IMR-90 (cell line): Measurements from ENCODE around the gene MAFB. TPM values are rescaled to one million over a fixed set of nuclear protein-coding genes. Genes with fewer than 3 reads are reported as not detected.

Source experiments
- ATAC-seq: fragments of 200-7000 bp; cut with Tn5 transposase; 2 replicates; pipeline ENCODE4 v1.9.1; 2020; ENCODE audit warnings: low read depth, mild to moderate bottlenecking, moderate library complexity
- BruUV-seq: library from RNA; stranded (reverse); fragments of 400-500 nt; replicated peaks from 2 replicates; lab custom pipeline; 2021; lab: Mats Ljungman, UMichigan
- CTCF ChIA-PET: fragments of 300-600 bp; formaldehyde crosslinking; extraction: SDS; loops from one replicate; lab custom pipeline; 2021; ENCODE audit warnings: antibody characterized with exemption; lab: Yijun Ruan, JAX
- POLR2A ChIA-PET: fragments of 300-600 bp; sonication (Branson Sonifier 250); formaldehyde crosslinking; loops from one replicate; lab custom pipeline; 2022; ENCODE audit warnings: antibody characterized with exemption; ENCODE audit not compliant: unreplicated experiment; lab: Charles Lee
- DNase-seq: peaks from one replicate; pipeline ENCODE4 v3.0.0; 2013
- H2AFZ ChIP-seq: replicated peaks from 2 replicates; pipeline ENCODE3; 2013; ENCODE audit warnings: low read length, mild to moderate bottlenecking; ENCODE audit not compliant: poor library complexity
- H2AK5ac ChIP-seq: 2 replicates; pipeline ENCODE4 v1.6.1; 2013; ENCODE audit warnings: low read depth, low read length, inconsistent platforms
- H2AK9ac ChIP-seq: replicated peaks from 2 replicates; pipeline ENCODE3; 2013; ENCODE audit warnings: mild to moderate bottlenecking, low read depth, low read length, moderate library complexity; ENCODE audit not compliant: poor library complexity
- H2BK120ac ChIP-seq: 2 replicates; pipeline ENCODE4 v1.6.1; 2013; ENCODE audit warnings: low read depth, low read length, inconsistent platforms
- H2BK15ac ChIP-seq: 3 replicates; pipeline ENCODE4 v1.6.1; 2013; ENCODE audit warnings: low read depth, low read length, inconsistent platforms
- H2BK20ac ChIP-seq: 2 replicates; pipeline ENCODE4 v1.6.1; 2013; ENCODE audit warnings: low read depth, mild to moderate bottlenecking, inconsistent platforms, low read length, moderate library complexity
- H2BK5ac ChIP-seq: 2 replicates; pipeline ENCODE4 v1.6.1; 2013; ENCODE audit warnings: mild to moderate bottlenecking, low read depth, low read length, inconsistent platforms; ENCODE audit not compliant: poor library complexity, severe bottlenecking
- H3K14ac ChIP-seq: replicated peaks from 2 replicates; pipeline ENCODE4 v1.6.1; 2013; ENCODE audit warnings: low read depth, low read length, inconsistent platforms
- H3K18ac ChIP-seq: 2 replicates; pipeline ENCODE4 v1.6.1; 2013; ENCODE audit warnings: low read depth, low read length, control low read depth
- H3K23ac ChIP-seq: 2 replicates; pipeline ENCODE4 v1.6.1; 2013; ENCODE audit warnings: low read depth, low read length, inconsistent platforms
- H3K27ac ChIP-seq: 2 replicates; pipeline ENCODE4 v1.5.1; 2013; ENCODE audit warnings: mild to moderate bottlenecking, control low read depth, low read length; ENCODE audit not compliant: insufficient read depth
- H3K27me3 ChIP-seq: 2 replicates; pipeline ENCODE4 v1.6.1; 2013; ENCODE audit warnings: low read length; ENCODE audit not compliant: control insufficient read depth, insufficient read depth
- H3K36me3 ChIP-seq: 2 replicates; pipeline ENCODE4 v1.6.1; 2013; ENCODE audit warnings: low read length, mixed read lengths; ENCODE audit not compliant: control insufficient read depth, insufficient read depth
- H3K4ac ChIP-seq: 2 replicates; pipeline ENCODE4 v1.6.1; 2013; ENCODE audit warnings: low read depth, low read length, inconsistent platforms
- H3K4me1 ChIP-seq: 2 replicates; pipeline ENCODE4 v1.6.1; 2013; ENCODE audit warnings: low read length, mixed read lengths; ENCODE audit not compliant: control insufficient read depth, insufficient read depth
- H3K4me2 ChIP-seq: 2 replicates; pipeline ENCODE4 v1.6.1; 2013; ENCODE audit warnings: low read depth, mild to moderate bottlenecking, control low read depth, low read length, moderate library complexity
- H3K4me3 ChIP-seq: 2 replicates; pipeline ENCODE4 v1.5.1; 2013; ENCODE audit warnings: low read depth, mild to moderate bottlenecking, control low read depth, low read length, moderate library complexity; ENCODE audit not compliant: insufficient read depth
- H3K56ac ChIP-seq: 2 replicates; pipeline ENCODE4 v1.6.1; 2013; ENCODE audit warnings: low read length, inconsistent platforms; ENCODE audit not compliant: insufficient read depth; ENCODE audit errors: extremely low read depth
- H3K79me1 ChIP-seq, 2 experiments: 2 replicates each; pipeline ENCODE4 v1.6.1; 2013; ENCODE audit warnings: low read length in 2 of 2, inconsistent platforms in 1 of 2, low read depth in 1 of 2
- H3K9ac ChIP-seq: 2 replicates; pipeline ENCODE4 v1.6.1; 2013; ENCODE audit warnings: low read depth, low read length, control low read depth
- H3K9me1 ChIP-seq: 2 replicates; pipeline ENCODE4 v1.6.1; 2013; ENCODE audit warnings: low read length, inconsistent platforms; ENCODE audit not compliant: insufficient read depth
- H3K9me3 ChIP-seq: 2 replicates; pipeline ENCODE4 v1.6.1; 2013; ENCODE audit warnings: low read length; ENCODE audit not compliant: control insufficient read depth, insufficient read depth
- H4K20me1 ChIP-seq: 2 replicates; pipeline ENCODE4 v1.6.1; 2013; ENCODE audit warnings: low read length, inconsistent platforms; ENCODE audit not compliant: insufficient read depth
- H4K5ac ChIP-seq: 2 replicates; pipeline ENCODE4 v1.6.1; 2013; ENCODE audit warnings: mild to moderate bottlenecking, low read depth, low read length, control low read depth
- H4K8ac ChIP-seq, 2 experiments: 2 replicates each; pipeline ENCODE4 v1.6.1; 2013; ENCODE audit warnings: low read depth in 2 of 2, low read length in 2 of 2, control low read depth in 1 of 2, inconsistent platforms in 1 of 2
- H4K91ac ChIP-seq: 2 replicates; pipeline ENCODE4 v1.6.1; 2013; ENCODE audit warnings: low read depth, low read length, inconsistent platforms; ENCODE audit not compliant: insufficient read depth
- BHLHE40 ChIP-seq: fragments of 150-350 bp; IDR thresholded peaks from 2 replicates; pipeline ENCODE4 v1.6.1; 2016; ENCODE audit warnings: mild to moderate bottlenecking, low read depth, low read length
- CEBPB ChIP-seq: IDR thresholded peaks from 2 replicates; pipeline ENCODE4 v1.6.1; 2012; ENCODE audit warnings: low read depth, low read length, improper control_type of control experiment
- CHD1 ChIP-seq: IDR thresholded peaks from 2 replicates; pipeline ENCODE4 v1.6.1; 2012; ENCODE audit warnings: low read depth, low read length, improper control_type of control experiment
- FOS ChIP-seq: fragments of 150-350 bp; IDR thresholded peaks from 2 replicates; pipeline ENCODE4 v1.6.1; 2016; ENCODE audit warnings: low read depth, low read length
- MAFK ChIP-seq: IDR thresholded peaks from 2 replicates; pipeline ENCODE4 v1.6.1; 2012; ENCODE audit warnings: low read depth, low read length, improper control_type of control experiment
- MAZ ChIP-seq: IDR thresholded peaks from 2 replicates; pipeline ENCODE4 v1.6.1; 2012; ENCODE audit warnings: low read depth, mild to moderate bottlenecking, low read length, improper control_type of control experiment, moderate library complexity, borderline replicate concordance
- MXI1 ChIP-seq: IDR thresholded peaks from 2 replicates; pipeline ENCODE4 v1.6.1; 2012; ENCODE audit warnings: low read depth, mild to moderate bottlenecking, low read length, moderate library complexity, borderline replicate concordance
- NFE2L2 ChIP-seq: fragments of 150-350 bp; IDR thresholded peaks from 2 replicates; pipeline ENCODE4 v1.6.1; 2016; ENCODE audit warnings: low read depth, mild to moderate bottlenecking, low read length
- POLR2A ChIP-seq: IDR thresholded peaks from 2 replicates; pipeline ENCODE4 v1.6.1; 2012; ENCODE audit warnings: mild to moderate bottlenecking, low read depth, low read length
- RAD21 ChIP-seq: IDR thresholded peaks from 2 replicates; pipeline ENCODE4 v1.6.1; 2012; ENCODE audit warnings: low read length, improper control_type of control experiment
- RCOR1 ChIP-seq: IDR thresholded peaks from 2 replicates; pipeline ENCODE4 v1.6.1; 2012; ENCODE audit warnings: mild to moderate bottlenecking, low read length, improper control_type of control experiment; ENCODE audit not compliant: insufficient replicate concordance
- SMC3 ChIP-seq: fragments of 150-350 bp; IDR thresholded peaks from 2 replicates; pipeline ENCODE4 v1.6.1; 2016; ENCODE audit warnings: low read depth, mild to moderate bottlenecking, antibody characterized with exemption, low read length, moderate library complexity
- WGBS, 2 experiments: methylation state at CpG; one replicate each; pipeline versions ENCODE4 v1.1.5 to v1.1.7; 2013; ENCODE audit warnings: missing lambda C conversion rate in 2 of 2; ENCODE audit not compliant: insufficient read length in 1 of 2; ENCODE audit errors: extremely low coverage in 2 of 2; 5-methylcytosine and 5-hydroxymethylcytosine counted together
- dilution Hi-C: fragments of 300-500 bp; cut with HindIII; formaldehyde crosslinking; loops from one replicate; pipeline ENCODE4 v1.14.3; 2018; ENCODE audit warnings: low sequenced_read_pairs; ENCODE audit not compliant: unreplicated experiment
- in situ Hi-C: fragments of 300-500 bp; cut with MboI; formaldehyde crosslinking; loops from 3 replicates; pipeline ENCODE4 v1.14.3; 2019; ENCODE audit warnings: low sequenced_read_pairs, inconsistent platforms, mixed read lengths
- intact Hi-C: fragments of 100-400 bp; cut with micrococcal nuclease; formaldehyde crosslinking; loops from 2 replicates; pipeline ENCODE4 v1.10.0; 2022
- polyA plus RNA-seq, 3 experiments: library from polyadenylated mRNA; depleted of rRNA; stranded (reverse); fragments of >200 nt; gene quantifications; 2 replicates each; pipeline ENCODE4 v1.2.3, GENCODE V29; 2012; ENCODE audit warnings: low replicate concordance in 1 of 3
- total RNA-seq: library from RNA; depleted of rRNA; stranded (reverse); fragments of >200 nt; gene quantifications from 2 replicates; pipeline ENCODE4 v1.2.3, GENCODE V29; 2012
- TF ChIP-seq, protein P1 (sequence below): conservative IDR thresholded peaks from 2 replicates; pipeline ENCODE4 v1.5.1; 2012; ENCODE audit warnings: mild to moderate bottlenecking, low read depth, low read length, improper control_type of control experiment
- TF ChIP-seq, protein P2 (sequence below): fragments of 150-350 bp; IDR thresholded peaks from 2 replicates; pipeline ENCODE4 v1.6.1; 2016; ENCODE audit warnings: low read depth, mild to moderate bottlenecking, low read length, moderate library complexity, borderline replicate concordance
- TF ChIP-seq, protein P3 (sequence below): fragments of 150-350 bp; IDR thresholded peaks from 2 replicates; pipeline ENCODE4 v1.6.1; 2017; ENCODE audit warnings: mild to moderate bottlenecking, antibody characterized with exemption, low read length, low read depth

MAFB gene
- total and polyA plus RNA-seq, 2 of the 4 experiments (the other 2 are of a cell fraction): 0.07 TPM; not detected in 1

DNA sequence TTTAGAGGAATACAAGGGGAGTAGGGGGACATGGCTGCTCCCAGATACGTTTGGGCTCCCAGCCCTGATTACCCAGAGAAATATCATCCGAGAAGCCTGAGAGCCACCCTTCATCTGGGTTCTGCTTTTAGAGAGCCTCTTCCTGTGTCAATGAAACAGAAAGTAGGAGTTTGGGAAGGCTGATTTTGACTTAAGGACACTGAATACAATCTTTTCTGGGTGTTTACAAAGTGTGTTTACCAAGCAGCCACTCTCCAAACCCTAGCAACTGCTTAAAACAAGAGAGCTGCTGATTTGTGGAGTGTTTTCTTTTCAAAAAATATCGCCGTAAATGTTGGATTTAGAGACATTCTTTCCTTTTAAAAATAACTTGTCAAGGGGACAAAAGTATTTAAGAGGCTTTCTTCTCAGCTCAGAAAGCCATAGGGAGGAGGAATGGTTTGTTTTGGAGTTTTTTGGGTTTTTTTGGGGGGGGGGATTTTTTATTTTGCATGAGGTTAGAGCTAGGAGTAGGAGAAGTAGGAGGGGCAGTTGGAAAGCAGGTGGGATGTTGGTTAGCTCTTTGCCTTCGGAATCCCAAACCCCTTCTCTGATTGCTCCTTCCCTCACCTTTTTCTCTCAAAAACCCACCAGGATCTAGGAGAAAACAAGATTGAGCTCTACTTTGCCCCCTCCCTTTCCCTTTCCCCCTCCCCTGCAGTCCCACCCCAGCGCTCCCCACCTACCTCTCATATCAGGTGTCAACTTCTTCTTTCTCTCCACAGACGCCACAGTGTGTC lies 12.4 kb downstream of the MAFB start:
- Histone ChIP-seq H3K56ac (no peak overlapping the region), H2BK120ac (no peak overlapping the region), H3K9me1 (no peaks in the 10 kb centered on the region), H3K27me3 (peaks cover 40% of the 10 kb centered on the region), H3K14ac (no peak overlapping the region), H3K4me3 (no peak overlapping the region), H4K8ac (no peak overlapping the region), H3K23ac (no peak overlapping the region), H3K9me3 (no peaks in the 10 kb centered on the region), H3K4ac (no peak overlapping the region), H3K36me3 (no peaks in the 10 kb centered on the region), H4K91ac (no peak overlapping the region), H4K20me1 (no peaks in the 10 kb centered on the region), H3K4me2 (no peak overlapping the region), H2AK9ac (no peak overlapping the region), H2AFZ (no peak overlapping the region), H3K27ac (no peak overlapping the region), H2BK5ac (no peak overlapping the region), H3K4me1 (no peaks in the 10 kb centered on the region), H2BK20ac (no peak overlapping the region), H3K9ac (no peak overlapping the region), H4K5ac (no peak overlapping the region), H2AK5ac (no peak overlapping the region), H3K18ac (no peak overlapping the region), H3K79me1 (no peaks in the 10 kb centered on the region), H2BK15ac (no peak overlapping the region)
- dilution Hi-C loops: no loop called here
- DNase-seq (no peak), ATAC-seq (no peak)
- intact Hi-C loops: no loop called here
- no CpG with 5 or more reads among the region's 7 CpGs for WGBS, 2 experiments
- CTCF ChIA-PET: no interaction called here
- POLR2A ChIA-PET: interaction anchor here (0.6 kb wide), 1 partner anchor 139 kb away, joined by 5 read pairs; no protein-coding TSS in a partner anchor
- in situ Hi-C loops: loop anchor here (25.0 kb wide), 1 partner anchor 789 kb away; no protein-coding TSS in a partner anchor
- no TSS peak for BruUV-seq
- TF ChIP-seq, protein P1, sequence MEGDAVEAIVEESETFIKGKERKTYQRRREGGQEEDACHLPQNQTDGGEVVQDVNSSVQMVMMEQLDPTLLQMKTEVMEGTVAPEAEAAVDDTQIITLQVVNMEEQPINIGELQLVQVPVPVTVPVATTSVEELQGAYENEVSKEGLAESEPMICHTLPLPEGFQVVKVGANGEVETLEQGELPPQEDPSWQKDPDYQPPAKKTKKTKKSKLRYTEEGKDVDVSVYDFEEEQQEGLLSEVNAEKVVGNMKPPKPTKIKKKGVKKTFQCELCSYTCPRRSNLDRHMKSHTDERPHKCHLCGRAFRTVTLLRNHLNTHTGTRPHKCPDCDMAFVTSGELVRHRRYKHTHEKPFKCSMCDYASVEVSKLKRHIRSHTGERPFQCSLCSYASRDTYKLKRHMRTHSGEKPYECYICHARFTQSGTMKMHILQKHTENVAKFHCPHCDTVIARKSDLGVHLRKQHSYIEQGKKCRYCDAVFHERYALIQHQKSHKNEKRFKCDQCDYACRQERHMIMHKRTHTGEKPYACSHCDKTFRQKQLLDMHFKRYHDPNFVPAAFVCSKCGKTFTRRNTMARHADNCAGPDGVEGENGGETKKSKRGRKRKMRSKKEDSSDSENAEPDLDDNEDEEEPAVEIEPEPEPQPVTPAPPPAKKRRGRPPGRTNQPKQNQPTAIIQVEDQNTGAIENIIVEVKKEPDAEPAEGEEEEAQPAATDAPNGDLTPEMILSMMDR: no peak
- no peak for TF ChIP-seq CEBPB
- no peak for TF ChIP-seq MXI1
- no peak for TF ChIP-seq RCOR1
- no peak for TF ChIP-seq RAD21
- TF ChIP-seq, protein P2, sequence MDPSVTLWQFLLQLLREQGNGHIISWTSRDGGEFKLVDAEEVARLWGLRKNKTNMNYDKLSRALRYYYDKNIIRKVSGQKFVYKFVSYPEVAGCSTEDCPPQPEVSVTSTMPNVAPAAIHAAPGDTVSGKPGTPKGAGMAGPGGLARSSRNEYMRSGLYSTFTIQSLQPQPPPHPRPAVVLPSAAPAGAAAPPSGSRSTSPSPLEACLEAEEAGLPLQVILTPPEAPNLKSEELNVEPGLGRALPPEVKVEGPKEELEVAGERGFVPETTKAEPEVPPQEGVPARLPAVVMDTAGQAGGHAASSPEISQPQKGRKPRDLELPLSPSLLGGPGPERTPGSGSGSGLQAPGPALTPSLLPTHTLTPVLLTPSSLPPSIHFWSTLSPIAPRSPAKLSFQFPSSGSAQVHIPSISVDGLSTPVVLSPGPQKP: no peak
- TF ChIP-seq, protein P3, sequence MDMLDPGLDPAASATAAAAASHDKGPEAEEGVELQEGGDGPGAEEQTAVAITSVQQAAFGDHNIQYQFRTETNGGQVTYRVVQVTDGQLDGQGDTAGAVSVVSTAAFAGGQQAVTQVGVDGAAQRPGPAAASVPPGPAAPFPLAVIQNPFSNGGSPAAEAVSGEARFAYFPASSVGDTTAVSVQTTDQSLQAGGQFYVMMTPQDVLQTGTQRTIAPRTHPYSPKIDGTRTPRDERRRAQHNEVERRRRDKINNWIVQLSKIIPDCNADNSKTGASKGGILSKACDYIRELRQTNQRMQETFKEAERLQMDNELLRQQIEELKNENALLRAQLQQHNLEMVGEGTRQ: no peak
- TF ChIP-seq NFE2L2: no peak
- TF ChIP-seq POLR2A: no peak
- TF ChIP-seq MAFK: no peak
- no peak for TF ChIP-seq SMC3
- no peak for TF ChIP-seq BHLHE40
- TF ChIP-seq CHD1: no peak
- no peak for TF ChIP-seq FOS
- TF ChIP-seq MAZ: no peak
